Measurements from ENCODE around the gene DUSP9. TPM values are rescaled to one million over a fixed set of nuclear protein-coding genes. Genes with fewer than 3 reads are reported as not detected.

Gene DUSP9
- polyA plus RNA-seq, 1 donor (not counting 4 experiments of a cell fraction or from before 2014, with no cell fraction given), result 0.47 TPM

DNA sequence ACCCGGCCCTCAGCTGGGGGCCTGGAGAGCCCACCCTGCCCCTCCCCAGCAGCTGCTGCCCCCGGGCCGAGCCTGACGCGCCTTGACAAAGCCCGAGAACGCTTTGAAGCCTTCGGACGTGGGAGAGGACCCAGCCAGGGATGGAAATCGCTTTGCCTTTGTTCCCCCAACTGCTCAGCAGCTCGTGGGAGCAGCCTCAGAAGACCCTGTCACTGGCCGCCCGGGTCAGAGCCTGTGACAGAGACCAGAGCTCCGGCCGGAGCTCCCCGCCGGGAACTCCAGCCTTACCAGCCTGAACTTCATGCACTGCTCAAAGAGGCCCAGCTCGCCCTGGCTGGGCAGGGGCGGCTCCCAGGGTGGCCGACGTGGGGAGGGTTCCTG, 38.1 kb downstream of the DUSP9 start:
- peaks cover 4% of the 10 kb centered on the region for H3K4me1 ChIP-seq (ENCODE audit: control insufficient read depth, extremely low read depth, insufficient read depth, low read length)
- no peaks in the 10 kb centered on the region for H3K27me3 ChIP-seq (ENCODE audit: control insufficient read depth, extremely low read depth, insufficient read depth, low read length)
- H3K27ac ChIP-seq (ENCODE audit: control insufficient read depth, insufficient read depth, low read length), result no peak overlapping the region
- FAIRE-seq, result no peak
- no peaks in the 10 kb centered on the region for H3K36me3 ChIP-seq (ENCODE audit: control insufficient read depth in 2 of 2, extremely low read depth in 1 of 2, insufficient read depth in 2 of 2, low read length in 2 of 2)
- no peaks in the 10 kb centered on the region for H3K9me3 ChIP-seq (ENCODE audit: control insufficient read depth, low read depth, low read length)
- H3K4me2 ChIP-seq (ENCODE audit: control insufficient read depth, extremely low read depth, insufficient read depth, low read depth, low read length), result no peak overlapping the region
- H4K20me1 ChIP-seq (ENCODE audit: control insufficient read depth, extremely low read depth, insufficient read depth, low read length), result no peaks in the 10 kb centered on the region
- no peak overlapping the region for H2AFZ ChIP-seq (ENCODE audit: control insufficient read depth, low read length)
- H3K9ac ChIP-seq (ENCODE audit: control insufficient read depth, extremely low read depth, insufficient read depth, low read length), result no peak overlapping the region
- DNase-seq (ENCODE audit: low read depth, low spot score), result no peak
- H3K4me3 ChIP-seq (ENCODE audit: control insufficient read depth in 2 of 3, extremely low read depth in 1 of 3, insufficient read depth in 2 of 3, low read depth in 1 of 3, low read length in 3 of 3), result no peak overlapping the region
- dilution Hi-C loops (cut with MboI; ENCODE audit: extremely low pct_ligation_motif_present, low sequenced_read_pairs), result no loop called here
- TF ChIP-seq, protein P1, sequence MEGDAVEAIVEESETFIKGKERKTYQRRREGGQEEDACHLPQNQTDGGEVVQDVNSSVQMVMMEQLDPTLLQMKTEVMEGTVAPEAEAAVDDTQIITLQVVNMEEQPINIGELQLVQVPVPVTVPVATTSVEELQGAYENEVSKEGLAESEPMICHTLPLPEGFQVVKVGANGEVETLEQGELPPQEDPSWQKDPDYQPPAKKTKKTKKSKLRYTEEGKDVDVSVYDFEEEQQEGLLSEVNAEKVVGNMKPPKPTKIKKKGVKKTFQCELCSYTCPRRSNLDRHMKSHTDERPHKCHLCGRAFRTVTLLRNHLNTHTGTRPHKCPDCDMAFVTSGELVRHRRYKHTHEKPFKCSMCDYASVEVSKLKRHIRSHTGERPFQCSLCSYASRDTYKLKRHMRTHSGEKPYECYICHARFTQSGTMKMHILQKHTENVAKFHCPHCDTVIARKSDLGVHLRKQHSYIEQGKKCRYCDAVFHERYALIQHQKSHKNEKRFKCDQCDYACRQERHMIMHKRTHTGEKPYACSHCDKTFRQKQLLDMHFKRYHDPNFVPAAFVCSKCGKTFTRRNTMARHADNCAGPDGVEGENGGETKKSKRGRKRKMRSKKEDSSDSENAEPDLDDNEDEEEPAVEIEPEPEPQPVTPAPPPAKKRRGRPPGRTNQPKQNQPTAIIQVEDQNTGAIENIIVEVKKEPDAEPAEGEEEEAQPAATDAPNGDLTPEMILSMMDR (optimal IDR thresholded peaks at IDR 0.05 in 1 of 3, IDR thresholded peaks at IDR 0.05 in 1 of 3, conservative IDR thresholded peaks at IDR 0.05 in 1 of 3; ENCODE audit: extremely low read depth in 1 of 3, insufficient read depth in 2 of 3, low read length in 3 of 3), result no peak
- TF ChIP-seq EZH2 (IDR thresholded peaks at IDR 0.05; ENCODE audit: low read length), result no peak
- H3K9me1 ChIP-seq (ENCODE audit: control insufficient read depth, extremely low read depth, insufficient read depth, low read length), result no peaks in the 10 kb centered on the region
- peaks cover 7% of the 10 kb centered on the region for H3K79me2 ChIP-seq (ENCODE audit: control insufficient read depth, insufficient read depth, low read length)

DNA sequence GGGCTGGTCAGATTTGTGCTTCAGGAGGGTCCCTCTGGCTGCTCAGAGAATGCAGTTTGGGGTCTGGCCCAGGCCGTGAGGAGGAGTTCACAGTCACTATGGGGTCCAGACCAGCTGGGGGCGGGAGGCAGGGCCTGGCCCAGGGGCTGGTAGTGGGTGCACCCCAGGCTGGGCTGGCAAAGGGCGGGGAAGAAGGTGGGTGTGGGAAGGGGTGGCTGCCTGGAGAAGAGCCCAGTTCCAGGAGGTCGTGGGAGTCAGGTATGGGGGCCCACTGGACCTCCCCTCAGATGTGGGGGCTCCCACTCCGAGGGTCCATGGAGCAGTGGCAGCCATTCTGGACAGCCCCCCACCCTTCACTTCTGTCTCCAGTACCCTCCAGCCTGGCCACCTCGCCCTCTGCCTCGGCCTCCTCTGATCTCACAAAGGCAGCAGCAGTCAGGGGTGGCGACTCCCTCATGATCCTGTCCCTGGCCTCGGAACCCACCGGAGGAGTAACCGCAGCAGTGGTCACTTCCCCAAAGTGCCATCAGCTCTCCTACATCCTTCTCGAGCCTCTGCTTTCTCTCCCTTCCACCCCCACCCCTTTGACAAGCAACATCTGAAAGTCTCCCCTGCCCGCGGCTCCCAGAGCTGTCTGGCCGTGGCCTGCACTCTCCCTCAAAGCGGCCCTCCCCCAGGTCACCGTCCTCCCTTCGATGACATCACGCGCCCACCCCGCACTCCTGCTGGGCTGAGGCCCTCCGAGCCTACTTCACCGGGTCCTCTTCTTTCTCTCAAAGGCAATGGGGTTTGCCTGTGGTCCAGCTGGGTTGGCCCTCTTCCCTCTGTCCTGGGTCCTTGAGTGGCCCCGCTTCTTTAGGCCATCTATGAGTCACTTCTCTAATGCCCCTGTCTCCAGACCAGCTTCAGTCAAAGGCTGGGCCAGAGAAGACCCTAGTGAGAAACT, 39.0 kb downstream of the DUSP9 start:
- H3K4me2 ChIP-seq (ENCODE audit: control insufficient read depth, extremely low read depth, insufficient read depth, low read depth, low read length), result no peak overlapping the region

More for the DNA sequence above, 39.0 kb downstream of the DUSP9 start:
- dilution Hi-C loops (cut with MboI; ENCODE audit: extremely low pct_ligation_motif_present, low sequenced_read_pairs), result no loop called here
- TF ChIP-seq, protein P1 (optimal IDR thresholded peaks at IDR 0.05 in 1 of 3, IDR thresholded peaks at IDR 0.05 in 1 of 3, conservative IDR thresholded peaks at IDR 0.05 in 1 of 3; ENCODE audit: extremely low read depth in 1 of 3, insufficient read depth in 2 of 3, low read length in 3 of 3), result no peak
- no peak for TF ChIP-seq EZH2 (IDR thresholded peaks at IDR 0.05; ENCODE audit: low read length)
- Histone ChIP-seq H3K9ac (ENCODE audit: control insufficient read depth, extremely low read depth, insufficient read depth, low read length) (no peak overlapping the region), H3K4me1 (ENCODE audit: control insufficient read depth, extremely low read depth, insufficient read depth, low read length) (peaks cover 8% of the 10 kb centered on the region), H3K4me3 (ENCODE audit: control insufficient read depth in 2 of 3, extremely low read depth in 1 of 3, insufficient read depth in 2 of 3, low read depth in 1 of 3, low read length in 3 of 3) (no peak overlapping the region), H4K20me1 (ENCODE audit: control insufficient read depth, extremely low read depth, insufficient read depth, low read length) (no peaks in the 10 kb centered on the region), H3K9me3 (ENCODE audit: control insufficient read depth, low read depth, low read length) (no peaks in the 10 kb centered on the region), H3K9me1 (ENCODE audit: control insufficient read depth, extremely low read depth, insufficient read depth, low read length) (no peaks in the 10 kb centered on the region), H3K79me2 (ENCODE audit: control insufficient read depth, insufficient read depth, low read length) (peaks cover 11% of the 10 kb centered on the region), H3K27me3 (ENCODE audit: control insufficient read depth, extremely low read depth, insufficient read depth, low read length) (no peaks in the 10 kb centered on the region), H2AFZ (ENCODE audit: control insufficient read depth, low read length) (no peak overlapping the region), H3K27ac (ENCODE audit: control insufficient read depth, insufficient read depth, low read length) (no peak overlapping the region), H3K36me3 (ENCODE audit: control insufficient read depth in 2 of 2, extremely low read depth in 1 of 2, insufficient read depth in 2 of 2, low read length in 2 of 2) (no peaks in the 10 kb centered on the region)
- no peak for FAIRE-seq
- DNase-seq (ENCODE audit: low read depth, low spot score), result no peak

All from keratinocyte (primary cell).